T-cell (primary cell): ENCODE measurements around the gene AGAP1. TPM values are rescaled to one million over a fixed set of nuclear protein-coding genes. Genes with fewer than 3 reads are reported as not detected.

ENCODE experiments used
- ATAC-seq, 4 experiments: fragments of 200-7000 bp in 3 of 4; fragments of 150-1000 bp in 1 of 4; cut with Tn5 transposase; replicated peaks in 1 of 4; 1 replicate in 3 of 4; 2 replicates in 1 of 4; pipeline ENCODE4 v1.10.0; 2021; ENCODE audit warnings: moderate library complexity in 3 of 4, mild to moderate bottlenecking in 2 of 4, moderate number of reproducible peaks in 1 of 4
- CTCF ChIA-PET, 2 donors: fragments of 300-600 bp; sonication (Branson Sonifier 250); formaldehyde crosslinking; loops; one replicate each; lab custom pipeline; 2022; ENCODE audit warnings: antibody characterized with exemption in 2 of 2; lab: Charles Lee
- POLR2A ChIA-PET, 2 donors: fragments of 300-600 bp; sonication (Branson Sonifier 250); formaldehyde crosslinking; loops; one replicate each; lab custom pipeline; 2022; ENCODE audit warnings: antibody characterized with exemption in 2 of 2; lab: Charles Lee
- DNase-seq, 35 experiments: peaks; one replicate each; pipeline versions ENCODE4 v3.0.0 to v3.0.0-alpha.2; 2013 to 2023
- H3K27ac ChIP-seq: one replicate; pipeline ENCODE4 v1.5.1; 2013; ENCODE audit warnings: low read length
- H3K27me3 ChIP-seq, 2 experiments: replicated peaks in 1 of 2; 1 replicate in 1 of 2; 2 replicates in 1 of 2; pipeline versions ENCODE4 v1.6.1 to v1.7.0; 2013; ENCODE audit warnings: low read length in 1 of 2, mixed read lengths in 1 of 2; ENCODE audit not compliant: control insufficient read depth in 2 of 2, insufficient read depth in 2 of 2; ENCODE audit errors: extremely low read depth in 1 of 2
- H3K36me3 ChIP-seq, 2 donors: 1 replicate in 1 of 2; 2 replicates in 1 of 2; pipeline versions ENCODE4 v1.6.1 to v1.7.0; 2013; ENCODE audit warnings: low read length in 1 of 2; ENCODE audit not compliant: control insufficient read depth in 2 of 2, insufficient read depth in 1 of 2; ENCODE audit errors: extremely low read depth in 1 of 2
- H3K4me1 ChIP-seq, 2 experiments: 1 replicate in 1 of 2; 2 replicates in 1 of 2; pipeline versions ENCODE4 v1.6.1 to v1.7.0; 2013; ENCODE audit warnings: low read length in 2 of 2, mixed read lengths in 1 of 2; ENCODE audit not compliant: insufficient read depth in 2 of 2, control insufficient read depth in 1 of 2; ENCODE audit errors: extremely low read depth in 1 of 2
- H3K4me3 ChIP-seq, 2 donors: 1 replicate in 1 of 2; 2 replicates in 1 of 2; pipeline versions ENCODE4 v1.5.1 to v1.7.0; 2013; ENCODE audit warnings: mild to moderate bottlenecking in 2 of 2, low read length in 1 of 2, moderate library complexity in 1 of 2; ENCODE audit not compliant: control insufficient read depth in 1 of 2; ENCODE audit errors: extremely low read depth in 1 of 2
- H3K9me3 ChIP-seq: 2 replicates; pipeline ENCODE4 v1.7.0; 2013
- H3K27ac Mint-ChIP-seq, 2 donors: one replicate each; pipeline ENCODE4 v1.8.0; 2020 to 2021; ENCODE audit warnings: mild to moderate bottlenecking in 2 of 2, mixed read lengths in 2 of 2
- H3K27me3 Mint-ChIP-seq, 2 donors: one replicate each; pipeline ENCODE4 v1.8.0; 2021 to 2022; ENCODE audit warnings: mixed read lengths in 2 of 2
- H3K36me3 Mint-ChIP-seq: one replicate; pipeline ENCODE4 v1.8.0; 2021; ENCODE audit warnings: mixed read lengths
- H3K4me1 Mint-ChIP-seq, 3 donors: one replicate each; pipeline ENCODE4 v1.8.0; 2020 to 2022; ENCODE audit warnings: mixed read lengths in 3 of 3, mild to moderate bottlenecking in 1 of 3
- H3K4me3 Mint-ChIP-seq, 3 donors: one replicate each; pipeline ENCODE4 v1.8.0; 2020 to 2022; ENCODE audit warnings: mild to moderate bottlenecking in 3 of 3, mixed read lengths in 3 of 3, moderate library complexity in 3 of 3
- H3K9me3 Mint-ChIP-seq, 3 donors: one replicate each; pipeline ENCODE4 v1.8.0; 2020 to 2022; ENCODE audit warnings: mixed read lengths in 3 of 3
- WGBS: methylation state at CpG from one replicate; pipeline ENCODE4 v1.1.5; 2013; ENCODE audit warnings: missing lambda C conversion rate; ENCODE audit not compliant: insufficient coverage; 5-methylcytosine and 5-hydroxymethylcytosine counted together
- total RNA-seq, 35 experiments: library from RNA in 6 of 35; stranded (reverse) in 6 of 35; fragments of 120-200 nt in 1 of 35; gene quantifications; one replicate each; pipeline versions ENCODE4 v1.2.1 to v1.2.4 and lab custom pipeline; 2013 to 2026

AGAP1 gene
- total RNA-seq, 5 donors from 2014 or later (not counting 1 experiment from before 2014, with no cell fraction given) = 3.9 to 15.6 (median 5.2) TPM

- Mint-ChIP-seq H3K36me3 (no peaks in the 10 kb centered on the region), H3K4me3 (no peak overlapping the region), H3K27me3 (peaks cover 6 to 10% of the 10 kb centered on the region in 2 donors), H3K9me3 (peaks cover 0 to 5% (median 0%) of the 10 kb centered on the region in 3 donors), H3K27ac (no peak overlapping the region), H3K4me1 (no peaks in the 10 kb centered on the region)
- Histone ChIP-seq H3K36me3 (no peaks in the 10 kb centered on the region), H3K4me3 (no peak overlapping the region), H3K9me3 (no peaks in the 10 kb centered on the region), H3K4me1 (no peaks in the 10 kb centered on the region), H3K27me3 (peaks cover 0 to 19% of the 10 kb centered on the region in 2 experiments), H3K27ac (no peak overlapping the region)
- WGBS = 73% methylated on average over 9 of the region's 10 CpGs
- ATAC-seq (no peak), DNase-seq (no peak)
- ChIA-PET CTCF (interaction anchor here in 1 of 2 donors (0.6 kb wide), 1 partner anchor 14 kb away, joined by 3 read pairs; no protein-coding TSS in a partner anchor), POLR2A (no interaction called here)
Observed at GRCh38 chr2:235514627-235515363, 21.0 kb downstream of the AGAP1 start.

DNA sequence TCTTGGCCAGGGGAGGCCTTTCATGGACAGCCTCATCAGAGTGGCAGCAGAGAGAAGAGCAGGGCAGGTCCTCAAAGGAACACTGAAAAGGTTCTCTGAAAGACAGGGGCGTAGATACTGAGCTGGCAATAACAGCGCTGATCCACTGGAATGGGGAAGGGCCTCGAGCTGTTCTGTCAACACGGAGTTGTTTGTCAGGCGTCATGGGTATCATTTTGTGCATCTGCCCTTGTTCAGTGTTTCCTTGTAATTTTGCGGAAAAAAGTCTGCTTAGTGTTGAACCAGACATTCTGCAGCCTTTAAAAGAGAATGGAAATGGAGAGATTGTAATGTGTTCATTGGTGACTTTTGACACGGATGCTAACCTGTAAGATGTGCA is 21.5 kb downstream of the AGAP1 start:
- DNase-seq (no peak), ATAC-seq (no peak)
- Histone ChIP-seq H3K27me3 (peaks cover 0 to 19% of the 10 kb centered on the region in 2 experiments), H3K36me3 (no peaks in the 10 kb centered on the region), H3K9me3 (no peaks in the 10 kb centered on the region), H3K4me3 (no peak overlapping the region), H3K27ac (no peak overlapping the region), H3K4me1 (no peaks in the 10 kb centered on the region)
- Mint-ChIP-seq H3K9me3 (peaks cover 0 to 3% (median 0%) of the 10 kb centered on the region in 3 donors), H3K36me3 (no peaks in the 10 kb centered on the region), H3K4me1 (no peaks in the 10 kb centered on the region), H3K4me3 (no peak overlapping the region), H3K27ac (no peak overlapping the region), H3K27me3 (peaks cover 3 to 8% of the 10 kb centered on the region in 2 donors)
- ChIA-PET CTCF (interaction anchor here in 1 of 2 donors (0.6 kb wide), 1 partner anchor 15 kb away, joined by 3 read pairs; no protein-coding TSS in a partner anchor), POLR2A (no interaction called here)
- WGBS = 82% methylated on average over 7 of the region's 7 CpGs

- WGBS = 82% methylated on average over 11 of the region's 11 CpGs
- H3K27ac ChIP-seq = no peak overlapping the region
- no peak overlapping the region for H3K4me3 ChIP-seq
- H3K4me1 ChIP-seq = no peaks in the 10 kb centered on the region
- DNase-seq = no peak
- ChIA-PET CTCF (no interaction called here), POLR2A (no interaction called here)
- H3K9me3 ChIP-seq = no peaks in the 10 kb centered on the region
- Mint-ChIP-seq H3K27ac (no peak overlapping the region), H3K4me1 (no peaks in the 10 kb centered on the region), H3K27me3 (peaks cover 0 to 5% of the 10 kb centered on the region in 2 donors), H3K9me3 (no peaks in the 10 kb centered on the region), H3K4me3 (no peak overlapping the region), H3K36me3 (no peaks in the 10 kb centered on the region)
- H3K36me3 ChIP-seq = no peaks in the 10 kb centered on the region
- no peak for ATAC-seq
- H3K27me3 ChIP-seq = peaks cover 0 to 19% of the 10 kb centered on the region in 2 experiments
Observed at GRCh38 chr2:235515821-235516220, 22.0 kb downstream of the AGAP1 start.

- Mint-ChIP-seq H3K9me3 (no peaks in the 10 kb centered on the region), H3K4me1 (no peaks in the 10 kb centered on the region), H3K36me3 (no peaks in the 10 kb centered on the region), H3K27ac (no peak overlapping the region), H3K27me3 (peaks cover 0 to 5% of the 10 kb centered on the region in 2 donors), H3K4me3 (no peak overlapping the region)
- H3K27ac ChIP-seq = no peak overlapping the region
- ChIA-PET CTCF (no interaction called here), POLR2A (no interaction called here)
- peaks cover 0 to 16% of the 10 kb centered on the region in 2 experiments for H3K27me3 ChIP-seq
- DNase-seq (no peak), ATAC-seq (no peak)
- H3K4me1 ChIP-seq = no peaks in the 10 kb centered on the region
- WGBS = 100% methylated on average over 3 of the region's 6 CpGs
- H3K9me3 ChIP-seq = no peaks in the 10 kb centered on the region
- H3K4me3 ChIP-seq = no peak overlapping the region
- no peaks in the 10 kb centered on the region for H3K36me3 ChIP-seq
Observed at GRCh38 chr2:235516257-235516656, 22.4 kb downstream of the AGAP1 start.

DNA sequence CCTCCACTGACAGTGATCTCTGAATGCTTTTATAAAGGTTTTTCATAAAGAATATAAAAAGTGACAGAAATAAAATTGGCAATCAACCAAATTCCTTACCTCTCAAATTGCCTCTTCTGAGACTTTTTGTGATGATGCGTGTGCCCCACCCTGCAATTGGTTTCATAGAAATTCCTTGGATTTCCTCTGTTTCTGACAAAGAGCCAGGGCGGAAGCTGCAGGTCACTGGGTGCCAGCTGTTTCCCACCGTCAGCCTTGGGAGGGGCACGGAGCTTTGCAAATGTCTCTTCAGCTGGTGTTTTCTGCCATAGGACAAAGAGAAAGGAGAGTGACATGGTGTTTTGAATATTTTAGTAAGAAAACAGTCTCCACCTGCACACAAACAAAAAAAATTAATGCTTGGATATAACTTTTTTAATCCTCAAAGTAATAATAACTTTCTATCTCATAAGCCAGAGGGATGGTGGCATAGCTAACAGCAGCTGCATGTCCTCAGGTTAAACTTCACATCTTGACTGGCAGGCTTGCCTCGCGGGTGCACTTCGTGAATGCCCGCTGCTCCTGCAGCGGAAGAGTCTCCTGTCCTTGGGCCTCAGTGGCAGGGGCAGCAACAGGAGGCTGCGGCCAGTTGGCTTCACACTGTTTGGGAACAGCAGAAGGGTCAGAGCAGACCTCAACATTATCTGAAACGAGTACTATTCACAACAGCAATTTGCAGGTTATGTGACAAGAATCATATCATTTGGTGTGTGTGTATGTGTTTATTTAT is 24.7 kb downstream of the AGAP1 start:
- Histone ChIP-seq H3K36me3 (no peaks in the 10 kb centered on the region), H3K27ac (no peak overlapping the region), H3K27me3 (peaks cover 0 to 24% of the 10 kb centered on the region in 2 experiments), H3K4me3 (no peak overlapping the region), H3K4me1 (no peaks in the 10 kb centered on the region), H3K9me3 (no peaks in the 10 kb centered on the region)
- Mint-ChIP-seq H3K9me3 (no peaks in the 10 kb centered on the region), H3K27me3 (peaks cover 5 to 9% of the 10 kb centered on the region in 2 donors), H3K36me3 (no peaks in the 10 kb centered on the region), H3K4me3 (no peak overlapping the region), H3K4me1 (no peaks in the 10 kb centered on the region), H3K27ac (no peak overlapping the region)
- ChIA-PET POLR2A (interaction anchor here in 1 of 2 donors (0.6 kb wide), 1 partner anchor 461 kb away, joined by 10 read pairs; no protein-coding TSS in a partner anchor), CTCF (no interaction called here)
- DNase-seq = no peak
- WGBS = 93% methylated on average over 8 of the region's 11 CpGs
- no peak for ATAC-seq

GRCh38 chr2:235520787-235521186 is 26.9 kb downstream of the AGAP1 start:
- H3K27me3 ChIP-seq = peaks cover 0 to 28% of the 10 kb centered on the region in 2 experiments
- POLR2A ChIA-PET = no interaction called here
- H3K36me3 ChIP-seq = no peaks in the 10 kb centered on the region
- Mint-ChIP-seq H3K4me1 (no peaks in the 10 kb centered on the region), H3K36me3 (no peaks in the 10 kb centered on the region), H3K27me3 (peaks cover 5 to 9% of the 10 kb centered on the region in 2 donors), H3K4me3 (no peak overlapping the region), H3K9me3 (no peaks in the 10 kb centered on the region), H3K27ac (no peak overlapping the region)
- DNase-seq = no peak
- ATAC-seq = no peak
- no peaks in the 10 kb centered on the region for H3K9me3 ChIP-seq
- H3K4me3 ChIP-seq = no peak overlapping the region
- CTCF ChIA-PET = no interaction called here
- no peaks in the 10 kb centered on the region for H3K4me1 ChIP-seq
- no peak overlapping the region for H3K27ac ChIP-seq
- 79% methylated on average over 4 of the region's 6 CpGs for WGBS
